Thyroid gland (tissue), 4 donors: ENCODE results near the gene NAIF1. TPM values are rescaled to one million over a fixed set of nuclear protein-coding genes. Genes with fewer than 3 reads are reported as not detected.

Source experiments
- DNase-seq, 2 donors: peaks; one replicate each; pipeline ENCODE4 v3.0.0-alpha.2; 2019
- H3K27ac ChIP-seq, 3 donors: fragments of 200-600 bp; sonication (generic); 1 replicate in 2 of 3; 2 replicates in 1 of 3; pipeline ENCODE4 v1.5.1; 2016 to 2019; ENCODE audit warnings: mild to moderate bottlenecking in 1 of 3, moderate library complexity in 1 of 3
- H3K27me3 ChIP-seq: fragments of 200-600 bp; sonication (generic); one replicate; pipeline ENCODE4 v1.5.1; 2019
- H3K36me3 ChIP-seq, 2 donors: fragments of 200-600 bp; sonication (generic); one replicate each; pipeline ENCODE4 v1.5.1; 2016 to 2019
- H3K4me1 ChIP-seq, 2 donors: fragments of 200-600 bp; sonication (generic); one replicate each; pipeline ENCODE4 v1.5.1; 2017 to 2019
- H3K4me3 ChIP-seq, 3 donors: fragments of 200-600 bp; sonication (generic); replicated peaks in 1 of 3; 1 replicate in 2 of 3; 2 replicates in 1 of 3; pipeline ENCODE4 v1.5.1; 2016; ENCODE audit warnings: mild to moderate bottlenecking in 1 of 3
- H3K9me3 ChIP-seq: fragments of 200-600 bp; sonication (generic); one replicate; pipeline ENCODE4 v1.5.1; 2017
- POLR2A ChIP-seq, 2 donors: fragments of 450-650 bp; IDR thresholded peaks; one replicate each; pipeline ENCODE4 v1.6.1; 2017; ENCODE audit warnings: antibody characterized with exemption in 2 of 2, mild to moderate bottlenecking in 2 of 2, moderate library complexity in 1 of 2
- WGBS, 2 donors: methylation state at CpG; one replicate each; pipeline ENCODE4 v1.1.5; 2017; 5-methylcytosine and 5-hydroxymethylcytosine counted together
- intact Hi-C: fragments of 100-400 bp; cut with DNase I; formaldehyde crosslinking; loops from one replicate; pipeline ENCODE4 v1.15.1; 2023
- total RNA-seq, 4 donors: library from RNA; depleted of rRNA; stranded (reverse); fragments of >200 nt; gene quantifications; one replicate each; pipeline ENCODE4 v1.2.3, GENCODE V29; 2016
- TF ChIP-seq, protein P1 (sequence below), 6 experiments: fragments of 200-600 bp in 3 of 6; fragments of 450-650 bp in 3 of 6; sonication (generic) in 3 of 6; IDR thresholded peaks; one replicate each; pipeline ENCODE4 v1.5.1; 2016 to 2019; ENCODE audit warnings: antibody characterized with exemption in 6 of 6, mild to moderate bottlenecking in 2 of 6, inconsistent platforms in 1 of 6, moderate library complexity in 1 of 6

NAIF1 gene
- total RNA-seq, 4 donors from 2014 or later, result 5.3 to 17.2 (median 9.4) TPM

- DNase-seq, result peak; percentile 66 to 73
- 42 to 47% methylated on average over 12 of the region's 12 CpGs for WGBS, 2 donors
- Histone ChIP-seq H3K4me1 (peaks cover 74% of the 10 kb centered on the region in 2 donors), H3K36me3 (peaks cover 19 to 28% of the 10 kb centered on the region in 2 donors), H3K27me3 (no peaks in the 10 kb centered on the region), H3K4me3 (no peak overlapping the region), H3K9me3 (no peaks in the 10 kb centered on the region), H3K27ac (peak overlapping the region; percentile 93 to 100 (median 99))
- intact Hi-C loops, result no loop called here
- TF ChIP-seq POLR2A (IDR thresholded peaks at IDR 0.05), result peak in 1 of 2 donors; percentile 24
- TF ChIP-seq, protein P1, sequence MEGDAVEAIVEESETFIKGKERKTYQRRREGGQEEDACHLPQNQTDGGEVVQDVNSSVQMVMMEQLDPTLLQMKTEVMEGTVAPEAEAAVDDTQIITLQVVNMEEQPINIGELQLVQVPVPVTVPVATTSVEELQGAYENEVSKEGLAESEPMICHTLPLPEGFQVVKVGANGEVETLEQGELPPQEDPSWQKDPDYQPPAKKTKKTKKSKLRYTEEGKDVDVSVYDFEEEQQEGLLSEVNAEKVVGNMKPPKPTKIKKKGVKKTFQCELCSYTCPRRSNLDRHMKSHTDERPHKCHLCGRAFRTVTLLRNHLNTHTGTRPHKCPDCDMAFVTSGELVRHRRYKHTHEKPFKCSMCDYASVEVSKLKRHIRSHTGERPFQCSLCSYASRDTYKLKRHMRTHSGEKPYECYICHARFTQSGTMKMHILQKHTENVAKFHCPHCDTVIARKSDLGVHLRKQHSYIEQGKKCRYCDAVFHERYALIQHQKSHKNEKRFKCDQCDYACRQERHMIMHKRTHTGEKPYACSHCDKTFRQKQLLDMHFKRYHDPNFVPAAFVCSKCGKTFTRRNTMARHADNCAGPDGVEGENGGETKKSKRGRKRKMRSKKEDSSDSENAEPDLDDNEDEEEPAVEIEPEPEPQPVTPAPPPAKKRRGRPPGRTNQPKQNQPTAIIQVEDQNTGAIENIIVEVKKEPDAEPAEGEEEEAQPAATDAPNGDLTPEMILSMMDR (IDR thresholded peaks at IDR 0.05), result no peak
Observed at GRCh38 chr9:128101231-128101661, 34.1 kb upstream of the NAIF1 start.

DNA sequence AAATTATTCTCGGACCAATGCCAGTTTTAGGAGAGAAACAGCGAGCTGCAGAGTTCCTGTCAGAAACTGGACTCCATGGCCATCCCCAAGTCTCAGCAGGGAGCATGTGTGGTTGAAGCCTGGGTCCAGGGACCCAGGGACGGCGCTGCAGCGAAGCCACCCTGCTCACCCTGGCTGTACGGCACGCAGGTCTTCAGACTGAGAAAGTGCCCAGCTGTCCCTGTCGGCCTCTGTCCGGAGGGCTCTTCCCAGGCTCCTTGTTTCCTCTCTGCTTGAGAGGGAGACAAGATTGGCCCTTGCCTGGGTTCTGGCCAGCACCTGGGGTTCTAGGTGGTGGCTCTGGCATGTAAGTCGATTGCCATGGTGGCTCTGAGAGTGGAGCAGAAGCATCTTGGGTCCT lies 33.5 kb upstream of the NAIF1 start:
- DNase-seq, result no peak
- WGBS, 2 donors, result 44 to 82% methylated on average over 2 to 10 of the region's 10 CpGs
- Histone ChIP-seq H3K9me3 (no peaks in the 10 kb centered on the region), H3K4me3 (no peak overlapping the region), H3K27ac (peak overlapping the region; percentile 93 to 100 (median 99)), H3K4me1 (peaks cover 74 to 79% of the 10 kb centered on the region in 2 donors), H3K27me3 (no peaks in the 10 kb centered on the region), H3K36me3 (peaks cover 12 to 21% of the 10 kb centered on the region in 2 donors)
- intact Hi-C loops, result no loop called here
- TF ChIP-seq, protein P1 (IDR thresholded peaks at IDR 0.05), result no peak
- no peak for TF ChIP-seq POLR2A (IDR thresholded peaks at IDR 0.05)

DNA sequence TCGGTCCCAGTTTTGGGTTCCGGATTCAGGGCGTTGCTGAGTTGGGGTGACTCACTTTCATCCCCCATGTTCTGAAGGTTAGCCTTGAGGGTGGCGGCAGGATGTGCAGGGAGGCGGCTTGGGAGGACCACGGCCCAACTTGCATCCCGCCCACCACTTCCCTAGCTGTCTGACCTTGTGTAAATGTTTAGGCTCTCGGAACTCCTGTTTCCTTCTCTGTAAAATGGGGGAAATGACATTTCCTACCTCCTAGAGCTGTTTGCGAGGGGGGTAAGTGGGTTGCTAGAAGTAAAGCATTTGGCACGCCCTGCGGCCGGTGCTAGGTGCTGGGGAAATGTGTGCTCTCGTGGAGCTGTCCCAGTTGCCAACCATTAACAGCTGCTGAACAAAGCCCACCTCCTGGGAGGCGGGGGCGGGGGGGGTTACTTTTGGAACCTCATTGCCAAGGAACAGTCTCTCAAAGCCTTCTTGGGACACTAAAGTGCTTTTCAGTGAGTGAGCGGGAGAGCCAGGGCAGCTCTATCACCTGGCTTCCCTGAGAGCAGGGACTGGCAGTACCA lies 32.9 kb upstream of the NAIF1 start:
- peaks cover 73 to 85% of the 10 kb centered on the region in 2 donors for H3K4me1 ChIP-seq

GRCh38 chr9:128099231-128099931 lies 32.3 kb upstream of the NAIF1 start:
- Histone ChIP-seq H3K27ac (peak overlapping the region; percentile 93 to 100 (median 99)), H3K9me3 (no peaks in the 10 kb centered on the region), H3K4me3 (peak overlapping the region in 2 of 3 donors; percentile 34 to 44), H3K36me3 (peaks cover 9 to 16% of the 10 kb centered on the region in 2 donors), H3K4me1 (peaks cover 72 to 85% of the 10 kb centered on the region in 2 donors), H3K27me3 (no peaks in the 10 kb centered on the region)
- intact Hi-C loops, result no loop called here
- WGBS, 2 donors, result 61 to 63% methylated on average over 13 to 16 of the region's 16 CpGs
- TF ChIP-seq POLR2A (IDR thresholded peaks at IDR 0.05), result no peak
- TF ChIP-seq, protein P1 (IDR thresholded peaks at IDR 0.05), result no peak
- DNase-seq, result peak; percentile 35 to 48

More for the DNA sequence above, 32.9 kb upstream of the NAIF1 start:
- H3K4me3 ChIP-seq, result peak overlapping the region in 1 of 3 donors; percentile 44
- H3K36me3 ChIP-seq, result peaks cover 9 to 16% of the 10 kb centered on the region in 2 donors
- 69 to 70% methylated on average over 12 to 15 of the region's 16 CpGs for WGBS, 2 donors
- intact Hi-C loops, result no loop called here
- no peaks in the 10 kb centered on the region for H3K27me3 ChIP-seq
- peak in 1 of 2 donors; percentile 23 for TF ChIP-seq POLR2A (IDR thresholded peaks at IDR 0.05)
- TF ChIP-seq, protein P1 (IDR thresholded peaks at IDR 0.05), result no peak
- no peaks in the 10 kb centered on the region for H3K9me3 ChIP-seq
- DNase-seq, result peak; percentile 54 to 62
- H3K27ac ChIP-seq, result peak overlapping the region; percentile 93 to 100 (median 99)
